Measurements from ENCODE around the gene TPTE2. TPM values are rescaled to one million over a fixed set of nuclear protein-coding genes. Genes with fewer than 3 reads are reported as not detected.
"Not testable (repeated sequence)": the region's sequence is repeated elsewhere in the genome, so short reads cannot be mapped to it uniquely, and the experiment has no call there.

Gene TPTE2
- total RNA-seq: not detected in 2 replicates

DNA sequence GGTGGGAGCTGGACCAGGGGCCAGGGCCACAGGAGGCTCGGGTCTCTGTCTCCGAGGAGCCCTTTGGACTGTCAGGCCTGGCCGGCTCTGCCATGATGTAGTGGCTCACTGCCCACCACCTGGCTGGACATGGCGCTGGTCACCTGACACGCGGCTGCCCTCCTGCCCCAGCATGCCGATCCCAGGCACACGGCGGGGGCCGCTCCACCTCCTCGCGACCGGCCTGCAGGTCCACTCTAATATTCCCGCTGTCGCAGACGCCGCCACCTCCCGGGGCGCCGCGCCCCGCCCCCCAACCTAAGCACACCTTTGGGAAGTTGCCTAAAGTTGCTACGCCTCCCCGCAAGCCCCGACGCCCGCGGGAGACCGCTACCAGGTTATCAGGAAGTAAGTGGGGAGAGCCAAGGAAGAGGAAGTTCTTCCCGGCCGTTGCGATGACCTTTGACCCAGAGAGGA lies at the start of gene TPTE2:
Gene TPTE2 (minus strand): TSS at position 406 of the 456 bp plus-strand sequence. CDS start 58,298 bp downstream, outside the sequence.
- not testable (repeated sequence) for DNase-seq (ENCODE audit: low read depth)

DNA sequence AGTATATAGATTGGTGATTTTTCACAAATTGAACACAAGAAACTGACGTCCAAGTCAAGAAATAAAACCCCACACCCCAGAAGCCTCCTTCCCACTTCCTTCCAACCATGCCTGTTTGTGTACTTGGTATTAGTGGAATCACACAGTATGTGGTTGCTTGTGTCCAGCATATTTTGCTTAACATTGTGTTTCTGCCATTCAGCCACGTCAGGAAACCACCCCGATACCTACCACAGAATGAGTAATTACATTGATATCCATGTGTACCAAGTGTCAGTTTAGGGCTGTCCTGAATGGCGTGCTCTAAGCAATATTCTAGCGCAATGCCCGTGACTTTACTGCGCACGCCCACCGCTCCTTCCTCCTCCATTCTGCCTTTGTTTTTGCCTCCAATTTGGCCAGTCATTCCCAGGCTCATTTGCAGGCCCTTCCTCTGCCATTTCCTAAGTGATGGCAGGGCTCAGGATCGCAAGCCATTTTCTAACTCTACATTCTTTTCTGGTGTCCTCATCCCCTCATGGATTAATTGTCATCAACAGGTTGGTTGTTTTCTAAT lies 46.3 kb upstream of the TPTE2 start:
- no peak for DNase-seq (ENCODE audit: low read depth)

DNA sequence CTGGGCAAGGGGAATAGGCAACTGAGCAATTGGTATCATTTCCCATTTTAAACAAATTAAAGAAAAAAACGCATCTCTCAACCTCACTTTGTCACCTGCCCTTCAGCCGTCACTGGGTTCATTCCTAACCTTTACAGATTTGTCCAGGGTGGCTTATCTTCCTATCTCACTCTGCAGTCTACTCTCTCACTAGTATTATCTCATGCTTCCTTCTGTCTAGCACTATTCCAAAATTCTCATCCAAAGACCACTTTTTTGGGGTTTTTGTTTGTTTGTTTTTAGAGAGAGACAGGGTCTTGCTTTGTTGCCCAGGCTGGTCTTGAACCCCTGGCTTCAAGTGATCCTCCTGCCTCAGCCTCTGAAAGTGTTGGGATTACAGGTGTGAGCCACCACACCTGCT lies 45.4 kb upstream of the TPTE2 start:
- no peak for DNase-seq (ENCODE audit: low read depth)

DNA sequence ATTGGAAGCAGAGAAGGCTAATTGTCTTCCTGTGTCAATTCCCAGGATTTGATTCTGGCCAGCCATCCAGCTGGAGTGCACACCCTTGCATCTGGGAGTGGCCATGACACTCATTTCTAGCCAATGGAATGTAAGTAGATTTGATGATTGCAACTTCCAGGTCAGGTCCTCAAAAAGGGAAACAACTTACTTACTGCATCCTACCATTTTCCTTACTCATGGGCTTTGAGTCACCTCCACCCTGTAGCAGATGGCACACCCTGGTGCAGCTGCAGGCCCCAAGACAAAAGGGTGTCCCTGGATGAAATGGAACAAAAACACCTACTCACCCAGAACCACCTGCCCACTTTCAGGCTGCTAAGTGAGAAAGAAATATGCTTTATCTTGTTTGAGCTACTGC lies 44.8 kb upstream of the TPTE2 start:
- no peak for DNase-seq (ENCODE audit: low read depth)

DNA sequence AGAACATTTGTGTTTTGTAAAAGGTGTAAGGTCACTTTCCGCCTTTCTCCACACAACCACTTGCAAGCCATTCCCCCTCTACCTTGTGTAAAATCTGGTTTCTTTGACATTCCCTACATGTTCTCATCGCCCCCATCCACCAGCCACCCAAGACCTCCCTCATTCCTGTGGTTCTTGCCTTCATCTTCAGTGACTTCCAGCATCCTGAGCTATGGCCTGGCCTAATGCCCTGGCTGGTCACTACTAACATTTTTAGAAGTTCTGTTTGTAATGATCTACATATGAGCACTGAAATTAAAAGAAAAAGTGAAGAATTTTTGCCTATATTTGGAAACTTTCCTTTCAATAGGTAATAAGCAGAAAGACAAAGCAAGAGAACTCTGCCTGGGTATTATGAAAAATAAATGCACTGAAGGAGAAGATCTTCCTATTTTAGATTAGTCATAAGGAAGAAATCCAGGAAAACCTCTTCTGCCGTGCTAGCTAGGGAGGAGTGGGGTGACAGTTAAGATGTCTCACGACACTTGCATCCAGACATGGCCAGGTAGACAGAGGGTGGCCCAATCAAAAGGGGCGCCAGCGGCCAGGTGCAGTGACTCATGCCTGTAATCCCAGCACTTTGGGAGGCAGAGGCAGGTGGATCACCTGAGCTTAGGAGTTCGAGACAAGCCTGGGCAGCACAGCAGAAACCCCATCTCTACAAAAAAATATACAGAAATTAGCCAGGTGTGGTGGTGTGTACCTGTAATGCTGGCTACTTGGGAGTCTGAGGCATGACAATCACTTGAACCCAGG lies 44.0 kb upstream of the TPTE2 start:
- DNase-seq (ENCODE audit: low read depth): no peak

DNA sequence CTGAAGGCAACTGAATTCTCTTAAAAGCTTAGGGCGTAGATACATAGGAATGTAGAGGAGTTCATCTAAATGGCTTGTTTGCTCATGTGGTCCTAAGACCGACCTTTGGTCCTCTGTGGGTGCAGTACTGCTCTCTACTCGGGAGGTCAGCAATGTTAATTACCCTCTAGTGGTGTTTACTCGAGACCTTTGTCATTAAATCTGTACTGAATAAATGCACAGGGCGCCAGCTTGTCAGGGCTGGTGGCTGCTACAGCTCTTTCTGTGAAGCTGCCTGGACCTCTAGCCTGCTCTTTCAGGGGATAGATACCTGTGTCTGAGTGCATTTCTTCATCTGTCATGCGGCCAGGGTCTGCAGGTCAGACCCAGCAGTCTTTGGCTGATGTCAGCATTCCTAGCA lies 43.0 kb upstream of the TPTE2 start:
- no peak for DNase-seq (ENCODE audit: low read depth)

DNA sequence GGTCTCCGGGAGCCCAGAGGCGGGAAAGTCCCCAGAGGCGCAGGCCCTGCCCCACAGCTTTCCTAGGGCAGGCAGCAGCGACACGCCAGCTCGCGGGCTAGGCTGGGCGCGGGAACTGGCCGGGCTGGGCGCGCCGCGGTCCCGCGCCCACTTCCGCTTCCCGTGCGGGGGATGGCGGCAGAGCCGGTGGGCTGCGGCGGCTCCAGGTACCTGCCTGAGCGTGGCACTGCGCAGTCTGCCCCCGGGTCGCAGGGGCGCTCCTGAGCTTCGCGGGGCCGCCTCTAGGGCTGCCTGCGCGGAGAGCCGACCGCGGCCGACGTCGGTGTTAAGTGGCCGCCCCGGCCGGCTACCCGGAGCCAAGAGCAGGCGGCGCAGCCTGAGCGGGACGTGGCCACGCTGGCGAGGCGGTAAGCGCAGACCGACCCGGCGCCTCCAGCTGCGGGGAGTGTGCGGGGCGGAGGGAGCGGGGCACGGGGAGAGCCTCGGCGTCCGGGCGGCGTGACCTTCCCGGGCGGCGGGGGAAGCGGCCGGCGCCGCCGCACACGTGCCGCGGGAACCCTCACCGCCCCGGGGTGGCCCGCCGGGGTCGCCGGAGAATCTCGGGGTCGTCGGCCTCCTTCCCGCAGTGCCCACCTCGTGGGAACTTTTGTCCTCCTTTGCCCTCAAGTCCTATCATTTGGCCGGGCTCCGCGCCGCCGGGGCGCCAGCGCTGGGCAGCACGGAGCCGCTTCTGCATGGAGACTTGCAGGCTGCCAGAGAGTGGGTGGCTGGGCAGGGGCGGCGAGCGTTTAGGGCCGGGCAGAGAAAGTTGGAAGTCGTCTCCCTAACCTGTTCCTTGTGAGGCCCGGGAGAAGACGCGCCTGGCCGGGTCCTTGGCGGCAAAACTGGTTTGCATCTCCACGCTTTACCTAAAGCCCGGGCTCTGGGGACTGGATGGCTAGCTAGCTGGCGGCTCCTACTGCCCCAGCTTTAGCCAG lies 40.7 kb upstream of the TPTE2 start:
- DNase-seq (ENCODE audit: low read depth): no peak

DNA sequence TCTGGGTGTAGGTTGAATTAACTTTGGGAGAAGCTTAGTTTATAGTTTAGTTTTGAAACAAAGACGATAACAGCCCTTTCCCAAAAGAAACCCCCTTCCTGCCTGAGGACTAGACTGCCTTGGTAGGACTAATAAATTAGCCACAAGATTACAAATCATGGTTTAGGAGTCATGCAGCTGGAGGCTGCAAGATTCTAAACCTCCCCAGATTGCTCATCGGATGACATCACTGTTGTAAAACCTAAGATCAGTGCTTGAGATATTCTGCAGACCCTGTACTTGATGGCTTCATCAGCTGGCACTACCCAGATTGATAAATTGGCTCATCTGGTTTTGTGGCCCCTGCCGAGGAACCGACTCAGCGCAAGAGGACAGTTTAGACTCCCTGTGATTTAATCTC lies 36.2 kb upstream of the TPTE2 start:
- DNase-seq (ENCODE audit: low read depth): peak; percentile 80

DNA sequence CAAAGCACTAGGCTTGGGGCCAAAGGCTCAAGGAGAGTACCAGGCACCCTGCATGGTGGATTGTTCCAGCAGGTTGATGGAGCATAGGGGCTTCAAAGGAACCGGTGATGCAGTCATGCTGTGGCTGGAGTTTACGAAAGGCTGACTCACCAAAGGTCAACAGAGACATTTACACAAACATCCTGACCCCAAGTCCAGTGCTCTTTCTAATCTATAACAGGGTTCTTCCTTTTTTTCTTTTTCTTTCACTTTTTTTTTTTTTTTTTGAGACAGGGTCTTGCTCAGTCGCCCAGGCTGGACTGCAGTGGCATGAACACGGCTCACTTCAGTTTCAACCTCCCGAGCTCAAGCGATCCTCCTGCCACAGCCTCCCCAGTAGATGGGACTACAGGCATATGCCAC lies 35.6 kb upstream of the TPTE2 start:
- peak; percentile 91 for DNase-seq (ENCODE audit: low read depth)

DNA sequence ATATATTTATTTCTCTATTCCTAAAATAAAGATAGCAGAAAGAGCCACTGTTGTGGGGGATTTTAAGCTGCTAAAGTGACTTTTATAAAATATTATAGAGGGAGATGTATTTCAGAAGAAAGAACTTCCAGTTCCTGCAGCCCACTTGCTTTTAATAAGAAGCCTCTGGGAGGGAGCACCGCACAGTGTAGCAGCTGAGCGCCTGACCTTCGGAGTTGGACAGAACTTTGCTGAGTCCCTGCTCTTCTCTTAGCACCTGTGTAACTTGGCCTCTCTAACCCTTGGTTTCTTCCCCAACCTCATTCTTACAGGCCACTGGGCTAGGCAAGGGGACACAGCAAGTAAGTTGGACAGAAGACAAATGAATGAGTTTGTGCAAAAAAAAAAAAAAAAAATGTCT lies 34.8 kb upstream of the TPTE2 start:
- no peak for DNase-seq (ENCODE audit: low read depth)

DNA sequence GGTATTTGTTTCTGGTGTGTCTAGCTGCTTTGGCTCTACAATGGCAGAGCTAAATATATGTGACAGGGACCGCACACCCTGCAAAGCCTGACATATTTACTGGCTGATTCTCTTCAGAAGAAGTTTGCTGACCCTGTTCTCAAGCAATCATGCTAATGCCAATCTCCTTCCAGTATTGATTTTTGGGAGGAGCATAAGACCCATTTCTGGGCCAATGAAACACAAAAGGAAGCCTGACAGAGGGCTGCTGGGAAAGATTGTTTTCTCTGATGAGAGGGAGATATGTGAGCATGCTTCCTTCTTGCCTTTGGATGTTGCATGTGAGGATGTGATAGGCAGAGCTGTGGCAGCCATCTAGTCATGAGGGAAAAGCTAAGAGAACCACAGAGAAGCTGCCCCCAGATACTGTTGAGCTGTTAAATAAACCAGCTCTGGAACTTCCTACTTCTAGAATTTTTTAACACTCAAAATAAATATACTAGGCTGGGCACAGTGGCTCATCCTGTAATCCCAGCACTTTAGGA lies 31.4 kb upstream of the TPTE2 start:
- DNase-seq (ENCODE audit: low read depth): no peak

DNA sequence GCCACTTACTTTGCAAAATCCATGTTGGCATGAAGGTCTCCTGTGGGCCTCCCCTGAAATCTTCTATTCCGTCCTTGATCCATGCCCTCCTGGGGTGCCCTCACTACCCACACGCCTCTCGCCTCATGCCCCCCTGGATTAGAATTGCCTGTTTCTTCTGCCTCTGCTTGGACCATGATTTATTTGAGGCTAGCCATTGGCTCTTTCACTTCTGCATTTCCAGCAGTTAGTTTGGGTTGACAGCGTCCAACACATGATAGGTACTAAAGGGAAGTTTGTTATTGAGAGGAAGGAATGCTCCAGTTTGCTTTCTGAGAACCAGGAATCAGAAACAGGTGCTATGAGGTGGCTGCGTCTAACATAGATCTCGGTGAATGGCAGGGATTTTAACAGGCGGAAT lies 30.5 kb upstream of the TPTE2 start:
- DNase-seq (ENCODE audit: low read depth): no peak

DNA sequence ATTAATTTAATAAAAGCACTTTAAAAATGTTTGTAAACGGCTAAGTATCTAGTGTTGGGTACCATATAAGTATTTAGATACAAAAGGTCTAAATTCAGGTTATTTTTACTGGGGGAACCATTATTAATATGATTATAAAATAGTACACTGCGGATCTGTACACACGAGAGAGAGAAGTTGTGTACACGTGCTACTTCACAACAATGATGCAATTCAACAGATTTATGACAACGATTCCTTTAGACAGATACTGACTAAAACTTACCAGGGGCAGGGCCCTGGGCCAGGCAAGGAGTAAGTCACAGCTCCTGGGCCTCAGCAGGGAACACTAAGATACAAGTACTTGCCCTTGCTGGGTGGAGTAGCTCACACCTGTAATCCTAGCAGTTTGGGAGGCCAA lies 29.1 kb upstream of the TPTE2 start:
- DNase-seq (ENCODE audit: low read depth): no peak

DNA sequence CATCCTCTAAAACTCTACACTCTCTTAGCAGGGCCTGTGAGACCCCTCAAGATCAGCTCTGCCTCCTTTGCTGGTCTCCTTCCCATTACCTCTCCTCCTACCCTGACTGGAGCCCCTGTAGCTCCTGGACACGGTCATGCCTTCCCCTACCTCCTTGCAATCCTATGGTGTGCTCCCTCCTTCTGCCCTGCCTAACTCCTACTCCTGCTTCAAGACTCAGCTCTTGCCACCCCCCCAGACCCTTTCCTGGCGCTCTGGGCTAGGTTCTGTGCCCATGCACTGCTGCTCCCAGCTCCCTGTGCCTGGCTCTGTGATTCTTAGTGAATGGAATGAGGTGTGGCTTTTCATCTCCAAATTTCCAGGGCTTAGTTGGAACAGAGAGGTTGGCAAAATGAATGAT lies 28.0 kb upstream of the TPTE2 start:
- DNase-seq (ENCODE audit: low read depth): no peak

DNA sequence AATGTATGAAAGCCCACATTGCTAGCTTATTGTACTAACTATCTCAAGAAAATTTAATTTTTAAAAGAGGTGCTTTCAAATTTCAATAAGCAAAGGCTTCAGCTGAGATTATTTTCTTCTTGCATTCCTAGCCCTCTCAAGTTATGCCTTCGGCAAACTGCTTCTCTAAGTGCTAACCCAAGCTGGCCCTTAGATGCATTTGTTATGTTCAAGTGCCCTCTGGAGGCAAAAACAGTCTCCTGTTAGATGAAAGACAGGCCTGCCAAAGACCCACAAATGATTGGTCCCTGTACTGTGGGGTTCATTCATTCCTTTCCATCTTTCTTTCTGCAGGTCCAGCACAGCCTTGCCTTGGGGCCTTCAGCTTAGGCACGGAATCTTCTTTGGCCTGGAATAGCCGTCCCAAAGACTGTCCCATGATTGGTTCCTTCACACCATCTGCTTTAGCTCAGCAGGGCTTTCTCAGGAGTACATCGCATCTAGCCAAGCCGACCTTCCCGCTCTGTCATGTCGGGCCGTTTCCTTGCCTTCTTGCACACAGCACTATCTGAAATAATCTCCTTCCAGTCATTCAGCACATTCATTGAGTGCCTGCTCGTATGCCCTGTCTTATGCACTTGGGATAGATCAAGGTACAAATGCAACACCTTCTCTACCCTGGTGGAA lies 26.4 kb upstream of the TPTE2 start:
- DNase-seq (ENCODE audit: low read depth): peak; percentile 58

DNA sequence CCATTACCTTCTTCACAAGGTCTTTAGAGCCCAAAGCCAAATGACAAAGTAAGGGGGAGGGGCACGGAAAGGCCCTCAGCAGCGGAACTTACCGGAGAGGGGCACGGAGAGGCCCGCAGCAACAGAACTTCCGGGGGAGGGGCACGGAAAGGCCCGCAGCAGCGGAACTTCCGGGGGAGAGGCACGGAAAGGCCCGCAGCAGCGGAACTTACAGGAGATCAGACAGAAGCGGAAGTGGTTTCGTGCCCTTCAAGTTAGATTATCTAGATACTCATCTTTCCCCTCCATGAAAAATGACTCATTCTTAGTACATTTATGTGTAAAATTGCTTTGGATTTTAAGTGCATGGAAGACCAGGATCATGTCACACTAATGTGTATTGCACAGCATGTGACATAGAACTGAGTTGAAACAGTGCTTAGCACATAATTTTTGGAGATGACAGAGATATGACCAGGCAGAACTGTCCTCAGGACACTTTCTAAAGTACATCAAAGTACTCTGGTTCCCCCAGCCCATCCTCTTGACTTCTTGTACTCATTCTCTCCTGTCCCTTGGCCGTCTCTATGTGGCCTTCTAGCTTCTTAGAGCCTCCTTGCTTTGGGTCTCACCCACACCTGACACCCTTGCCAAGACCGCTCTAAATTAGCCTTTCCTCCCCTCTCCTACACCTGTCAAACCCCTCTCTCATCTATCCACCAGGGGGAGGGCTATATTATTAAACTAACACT lies 25.7 kb upstream of the TPTE2 start:
- DNase-seq (ENCODE audit: low read depth): no peak

DNA sequence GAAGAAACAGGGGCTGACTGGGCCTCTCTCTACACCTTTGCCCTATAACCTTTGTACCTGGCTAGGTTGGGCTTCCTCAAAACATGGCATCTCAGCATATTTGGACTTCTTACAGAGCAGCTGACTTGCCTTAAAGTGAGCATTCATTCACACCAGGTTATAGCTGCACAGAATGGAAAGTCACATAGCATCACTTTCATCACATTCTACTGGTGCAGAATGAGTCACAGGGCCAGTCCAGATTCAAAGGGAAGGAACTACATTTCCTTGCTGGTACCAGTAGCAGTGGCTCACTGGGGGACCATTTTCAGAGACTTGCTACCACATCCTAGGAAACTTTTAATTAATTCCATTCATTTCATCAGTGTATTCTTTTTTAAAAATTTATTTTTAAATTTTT lies 20.3 kb upstream of the TPTE2 start:
- no peak for DNase-seq (ENCODE audit: low read depth)

DNA sequence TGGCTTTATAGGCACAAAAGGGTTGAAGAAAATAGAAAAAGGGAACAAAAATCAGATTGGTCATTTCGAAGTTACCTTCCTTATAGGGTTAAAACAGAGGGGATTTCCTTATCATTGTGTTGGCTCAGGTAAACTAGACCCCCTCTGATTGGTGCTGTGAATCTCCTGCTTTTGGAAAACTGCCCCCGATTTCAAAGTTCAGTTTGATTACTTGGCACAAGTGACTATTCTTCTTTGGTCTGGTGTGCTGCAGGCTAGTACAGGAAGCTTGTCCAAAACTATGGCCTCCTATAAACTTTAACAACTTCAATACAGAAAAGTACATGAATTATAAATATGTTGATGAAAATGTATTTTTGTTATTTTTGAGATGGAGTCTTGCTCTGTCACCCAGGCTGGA lies 13.9 kb upstream of the TPTE2 start:
- DNase-seq (ENCODE audit: low read depth): no peak

DNA sequence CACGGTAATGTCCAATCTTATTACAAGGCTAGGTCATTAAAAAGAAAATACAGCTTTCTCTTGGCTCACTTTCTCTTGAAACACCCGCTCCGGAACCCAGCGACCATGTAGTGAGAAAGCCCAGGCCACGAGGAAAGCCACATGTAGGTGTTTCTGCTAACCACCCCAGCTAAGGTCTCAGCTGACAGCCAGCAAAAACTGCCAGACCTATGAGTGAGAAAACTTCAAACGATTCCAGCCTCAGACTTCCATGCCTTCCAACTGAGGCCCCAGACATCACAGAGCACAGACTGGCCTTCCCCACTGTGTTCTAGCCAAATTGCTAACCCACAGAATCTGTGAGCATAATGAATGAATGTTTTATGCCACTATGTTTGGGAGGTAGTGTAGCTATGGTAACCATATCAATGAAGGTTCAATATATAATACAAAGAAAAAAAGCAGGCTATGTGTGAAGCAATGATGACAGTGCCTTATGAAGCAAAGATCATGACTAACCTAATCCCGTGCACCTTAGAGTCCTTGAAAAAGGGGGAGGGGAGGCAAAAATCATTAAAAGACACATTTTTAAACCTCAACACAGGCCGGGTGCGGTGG lies 11.9 kb upstream of the TPTE2 start:
- no peak for DNase-seq (ENCODE audit: low read depth)

DNA sequence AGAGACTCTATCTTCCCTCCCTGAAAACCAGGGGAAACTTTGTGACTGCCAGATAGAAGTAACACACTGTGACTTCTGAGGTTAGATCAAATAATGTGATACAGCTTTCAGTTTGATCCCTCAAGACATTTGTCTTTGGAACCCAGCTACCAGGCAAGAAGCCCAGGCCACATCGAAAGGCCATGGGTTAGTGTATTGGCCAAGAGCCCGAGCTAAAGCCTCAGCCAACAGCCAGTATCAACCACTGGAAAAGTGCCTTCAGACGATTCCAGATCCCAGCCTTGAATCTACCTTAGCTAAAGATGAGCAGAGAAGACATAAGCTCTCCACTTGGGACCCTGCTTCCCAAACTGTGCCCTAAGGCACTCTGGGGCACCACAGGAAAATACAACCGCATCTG lies 10.9 kb upstream of the TPTE2 start:
- no peak for DNase-seq (ENCODE audit: low read depth)

Data from renal cortical epithelial cell (primary cell).